Parathyroid adenoma (tissue), 2 donors: ENCODE measurements around the gene EFNB2.

Source experiments
- H2AFZ ChIP-seq: fragments of 300-600 bp; sonication (generic); one replicate; pipeline ENCODE4 v1.7.0; 2017; ENCODE audit warnings: antibody characterized with exemption, mild to moderate bottlenecking
- H3K27ac ChIP-seq: fragments of 300-600 bp; sonication (generic); one replicate; pipeline ENCODE4 v1.7.0; 2017
- H3K27me3 ChIP-seq: fragments of 300-600 bp; sonication (generic); one replicate; pipeline ENCODE4 v1.7.0; 2017; ENCODE audit warnings: low read length; ENCODE audit not compliant: control insufficient read depth, insufficient read depth
- H3K36me3 ChIP-seq: fragments of 300-600 bp; sonication (generic); one replicate; pipeline ENCODE4 v1.7.0; 2017; ENCODE audit warnings: low read length; ENCODE audit not compliant: control insufficient read depth, insufficient read depth
- H3K4me1 ChIP-seq: fragments of 300-600 bp; sonication (generic); one replicate; pipeline ENCODE4 v1.7.0; 2017; ENCODE audit warnings: control low read depth
- H3K4me2 ChIP-seq: fragments of 300-600 bp; sonication (generic); one replicate; pipeline ENCODE4 v1.7.0; 2017; ENCODE audit warnings: low read length
- H3K4me3 ChIP-seq: fragments of 300-600 bp; sonication (generic); one replicate; pipeline ENCODE4 v1.7.0; 2017; ENCODE audit warnings: low read depth, low read length
- H3K79me2 ChIP-seq: fragments of 300-600 bp; sonication (generic); one replicate; pipeline ENCODE4 v1.7.0; 2017; ENCODE audit warnings: control low read depth
- H3K9ac ChIP-seq: fragments of 300-600 bp; sonication (generic); one replicate; pipeline ENCODE4 v1.7.0; 2017; ENCODE audit warnings: mild to moderate bottlenecking
- H3K9me3 ChIP-seq: fragments of 300-600 bp; sonication (generic); one replicate; pipeline ENCODE4 v1.7.0; 2017; ENCODE audit warnings: low read length; ENCODE audit not compliant: control insufficient read depth
- TF ChIP-seq, protein P1 (sequence below): fragments of 300-600 bp; sonication (generic); IDR thresholded peaks from one replicate; pipeline ENCODE4 v1.7.0; 2017; ENCODE audit warnings: antibody characterized with exemption, mild to moderate bottlenecking
- donor health status: primary hyperparathyroidism.

The EFNB2 gene

DNA sequence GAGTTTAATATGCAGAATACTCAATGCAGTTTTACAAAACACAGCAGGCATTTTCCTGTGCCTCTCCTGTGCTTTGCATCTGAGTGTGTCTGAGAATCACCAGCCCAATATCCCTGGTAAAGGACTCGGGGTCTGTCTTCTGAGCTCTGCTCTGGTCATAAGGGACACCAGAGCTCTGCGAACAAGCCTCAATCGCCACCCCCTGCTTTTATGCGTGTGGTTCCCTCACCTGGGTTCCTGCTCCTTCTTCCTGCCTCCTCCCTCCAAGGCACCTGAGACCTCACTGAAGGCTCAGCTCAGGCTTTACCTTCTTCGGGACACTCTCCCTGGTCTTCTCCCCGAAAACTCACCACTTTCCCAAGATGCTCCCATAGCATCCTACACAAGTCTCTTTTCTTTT is 84.5 kb downstream of the EFNB2 start:
- TF ChIP-seq, protein P1, sequence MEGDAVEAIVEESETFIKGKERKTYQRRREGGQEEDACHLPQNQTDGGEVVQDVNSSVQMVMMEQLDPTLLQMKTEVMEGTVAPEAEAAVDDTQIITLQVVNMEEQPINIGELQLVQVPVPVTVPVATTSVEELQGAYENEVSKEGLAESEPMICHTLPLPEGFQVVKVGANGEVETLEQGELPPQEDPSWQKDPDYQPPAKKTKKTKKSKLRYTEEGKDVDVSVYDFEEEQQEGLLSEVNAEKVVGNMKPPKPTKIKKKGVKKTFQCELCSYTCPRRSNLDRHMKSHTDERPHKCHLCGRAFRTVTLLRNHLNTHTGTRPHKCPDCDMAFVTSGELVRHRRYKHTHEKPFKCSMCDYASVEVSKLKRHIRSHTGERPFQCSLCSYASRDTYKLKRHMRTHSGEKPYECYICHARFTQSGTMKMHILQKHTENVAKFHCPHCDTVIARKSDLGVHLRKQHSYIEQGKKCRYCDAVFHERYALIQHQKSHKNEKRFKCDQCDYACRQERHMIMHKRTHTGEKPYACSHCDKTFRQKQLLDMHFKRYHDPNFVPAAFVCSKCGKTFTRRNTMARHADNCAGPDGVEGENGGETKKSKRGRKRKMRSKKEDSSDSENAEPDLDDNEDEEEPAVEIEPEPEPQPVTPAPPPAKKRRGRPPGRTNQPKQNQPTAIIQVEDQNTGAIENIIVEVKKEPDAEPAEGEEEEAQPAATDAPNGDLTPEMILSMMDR, result no peak
- Histone ChIP-seq H2AFZ (no peak overlapping the region), H3K27ac (no peak overlapping the region), H3K9ac (no peak overlapping the region), H3K9me3 (no peaks in the 10 kb centered on the region), H3K4me1 (no peaks in the 10 kb centered on the region), H3K79me2 (no peaks in the 10 kb centered on the region), H3K36me3 (no peaks in the 10 kb centered on the region), H3K27me3 (no peaks in the 10 kb centered on the region), H3K4me3 (no peak overlapping the region), H3K4me2 (no peak overlapping the region)

DNA sequence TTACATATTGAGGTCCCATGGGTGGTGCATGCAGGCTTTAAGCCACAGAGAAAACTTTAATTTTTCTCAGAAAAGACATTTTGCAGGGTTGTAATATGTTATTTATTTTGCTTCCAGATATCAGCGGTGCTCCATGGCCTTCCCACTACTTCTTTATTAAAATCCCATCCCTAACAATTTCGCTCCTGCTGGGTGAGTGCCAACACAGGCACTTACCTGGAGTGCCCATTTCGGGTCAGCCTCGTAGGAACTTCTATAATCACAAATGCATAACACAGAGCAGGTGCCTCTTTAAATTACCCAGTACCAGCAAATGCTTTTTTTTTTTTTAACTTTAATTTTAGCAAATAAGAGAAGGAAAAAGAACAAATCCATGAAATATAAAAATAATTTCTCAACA is 86.4 kb downstream of the EFNB2 start:
- no peak overlapping the region for H3K27ac ChIP-seq
- no peak overlapping the region for H3K9ac ChIP-seq
- no peaks in the 10 kb centered on the region for H3K36me3 ChIP-seq
- H2AFZ ChIP-seq, result no peak overlapping the region
- H3K4me3 ChIP-seq, result no peak overlapping the region
- H3K4me1 ChIP-seq, result no peaks in the 10 kb centered on the region
- H3K79me2 ChIP-seq, result no peaks in the 10 kb centered on the region
- H3K9me3 ChIP-seq, result no peaks in the 10 kb centered on the region
- TF ChIP-seq, protein P1, result no peak
- no peak overlapping the region for H3K4me2 ChIP-seq
- H3K27me3 ChIP-seq, result no peaks in the 10 kb centered on the region

DNA sequence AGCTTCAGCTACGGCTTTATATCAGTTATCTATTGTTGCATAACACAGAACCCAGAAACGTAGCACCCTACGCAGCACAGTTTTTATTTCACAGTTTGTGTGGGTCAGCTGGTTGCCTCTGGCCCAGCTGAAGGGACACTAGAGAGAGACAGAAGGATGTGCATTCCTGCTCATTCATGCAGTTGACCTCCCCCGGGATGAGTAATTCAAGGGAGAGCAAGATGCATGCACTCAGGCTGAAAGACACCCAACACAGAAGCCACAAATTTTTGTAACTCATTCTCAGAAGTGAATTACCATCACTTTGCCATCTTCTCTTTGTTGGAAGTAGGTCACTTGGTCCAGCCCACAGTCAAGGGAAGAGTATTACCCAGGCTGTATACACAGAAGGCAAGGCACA is 89.5 kb downstream of the EFNB2 start:
- Histone ChIP-seq H3K79me2 (no peaks in the 10 kb centered on the region), H3K27me3 (no peaks in the 10 kb centered on the region), H3K9me3 (no peaks in the 10 kb centered on the region), H3K9ac (no peak overlapping the region), H2AFZ (no peak overlapping the region), H3K4me2 (no peak overlapping the region), H3K4me3 (no peak overlapping the region), H3K36me3 (no peaks in the 10 kb centered on the region), H3K27ac (no peak overlapping the region), H3K4me1 (no peaks in the 10 kb centered on the region)
- TF ChIP-seq, protein P1, result no peak

DNA sequence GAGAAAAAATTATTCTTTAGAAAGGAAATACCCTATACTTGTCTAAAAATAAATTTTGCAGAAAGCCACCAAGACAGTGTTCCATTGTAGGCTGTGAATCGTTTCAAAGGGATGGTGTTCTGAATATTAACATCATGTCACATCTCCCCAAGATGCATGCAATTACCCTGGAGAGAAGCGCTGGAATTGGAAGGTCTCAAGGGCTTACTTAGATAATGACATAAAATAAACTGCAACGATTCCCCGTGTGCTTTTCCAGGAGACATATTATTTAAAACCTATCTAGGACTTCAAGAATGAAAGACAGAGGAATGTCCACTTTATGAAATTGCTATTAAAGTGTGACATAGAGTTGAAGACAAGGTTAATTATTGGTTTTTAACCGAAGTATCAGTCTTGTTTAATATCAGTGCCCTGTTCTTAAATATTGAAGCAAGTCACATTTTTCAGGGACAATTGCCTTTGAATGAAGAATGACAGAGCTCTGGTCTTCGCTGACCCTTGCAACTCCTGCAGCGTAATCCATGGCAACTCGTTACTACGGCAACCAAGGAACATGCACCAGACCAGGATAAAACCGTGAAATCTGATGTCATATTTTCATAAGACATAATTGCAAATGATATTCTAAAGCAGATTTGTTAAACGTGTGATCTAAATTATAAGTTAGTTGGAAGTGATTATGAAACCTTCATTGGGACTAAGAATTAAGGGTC is 91.7 kb downstream of the EFNB2 start:
- Histone ChIP-seq H3K4me1 (no peaks in the 10 kb centered on the region), H2AFZ (no peak overlapping the region), H3K9ac (no peak overlapping the region), H3K4me2 (no peak overlapping the region), H3K36me3 (no peaks in the 10 kb centered on the region), H3K27ac (no peak overlapping the region), H3K79me2 (no peaks in the 10 kb centered on the region), H3K9me3 (no peaks in the 10 kb centered on the region), H3K4me3 (no peak overlapping the region), H3K27me3 (no peaks in the 10 kb centered on the region)
- TF ChIP-seq, protein P1, result no peak

DNA sequence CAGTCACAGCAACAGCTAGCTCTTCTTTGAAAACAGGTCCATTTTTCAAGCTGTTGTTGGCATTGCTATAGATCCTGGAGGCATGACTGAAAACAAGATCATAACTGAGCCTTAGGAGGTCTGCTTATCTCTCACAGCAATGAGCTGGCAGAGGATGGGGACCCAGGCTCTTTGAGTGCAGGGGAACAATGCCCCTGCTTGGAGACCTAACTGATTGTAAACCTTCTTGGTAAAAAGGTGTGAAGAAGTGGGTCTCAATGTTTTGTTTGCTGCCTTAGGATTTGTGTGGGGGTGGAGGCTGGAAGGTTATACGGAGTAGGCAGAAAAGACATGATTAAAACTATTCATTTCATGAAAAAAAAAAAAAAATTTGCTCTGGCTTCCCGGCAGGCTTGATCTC is 94.6 kb downstream of the EFNB2 start:
- no peaks in the 10 kb centered on the region for H3K9me3 ChIP-seq
- H3K4me1 ChIP-seq, result no peaks in the 10 kb centered on the region
- H3K79me2 ChIP-seq, result no peaks in the 10 kb centered on the region
- no peak overlapping the region for H3K27ac ChIP-seq
- H3K27me3 ChIP-seq, result no peaks in the 10 kb centered on the region
- H2AFZ ChIP-seq, result no peak overlapping the region
- H3K9ac ChIP-seq, result no peak overlapping the region
- TF ChIP-seq, protein P1, result no peak
- no peak overlapping the region for H3K4me3 ChIP-seq
- H3K4me2 ChIP-seq, result no peak overlapping the region
- H3K36me3 ChIP-seq, result no peaks in the 10 kb centered on the region
